K562 (cell line): ENCODE data around the gene BBLN. TPM values are rescaled to one million over a fixed set of nuclear protein-coding genes. Genes with fewer than 3 reads are reported as not detected.
A peak's percentile ranks its signal among the peaks of the same experiment; 100 is the strongest.

Experiments
- ARID3B ChIP-seq: fragments of 250-450 bp; sonication (Bioruptor Pico); IDR thresholded peaks from 2 replicates; pipeline ENCODE4 v1.4.0; 2020; ENCODE audit warnings: borderline replicate concordance
- CBFB ChIP-seq: sonication (generic); formaldehyde crosslinking; IDR thresholded peaks from 2 replicates; pipeline ENCODE4 v1.4.0; 2020; ENCODE audit warnings: mild to moderate bottlenecking, missing genetic modification reagents
- FOXJ3 ChIP-seq: sonication (generic); formaldehyde crosslinking; IDR thresholded peaks from 2 replicates; pipeline ENCODE4 v1.4.0; 2020; ENCODE audit warnings: mild to moderate bottlenecking, missing genetic modification reagents
- GTF2B ChIP-seq: IDR thresholded peaks from 2 replicates; pipeline ENCODE4 v1.6.1; 2011; ENCODE audit not compliant: insufficient read length; ENCODE audit errors: extremely low read depth
- HMG20B ChIP-seq: fragments of 250-450 bp; sonication (Bioruptor Pico); IDR thresholded peaks from 2 replicates; pipeline ENCODE4 v1.5.0; 2021; ENCODE audit warnings: mild to moderate bottlenecking
- IRF9 ChIP-seq: fragments of 450-650 bp; IDR thresholded peaks from 2 replicates; pipeline ENCODE4 v1.6.1; 2016; ENCODE audit warnings: missing biosample characterization, missing genetic modification characterization
- MCM5 ChIP-seq: fragments of 450-650 bp; IDR thresholded peaks from 2 replicates; pipeline ENCODE4 v1.6.1; 2016; ENCODE audit warnings: low read depth
- MTA1 ChIP-seq: fragments of 450-650 bp; IDR thresholded peaks from 2 replicates; pipeline ENCODE4 v1.6.1; 2017; ENCODE audit warnings: borderline replicate concordance
- NR2C1 ChIP-seq, 2 experiments: fragments of 450-650 bp; IDR thresholded peaks; 2 replicates each; pipeline ENCODE4 v1.6.1; 2017; ENCODE audit warnings: mild to moderate bottlenecking in 2 of 2, antibody characterized with exemption in 1 of 2, inconsistent platforms in 1 of 2, missing compliant biosample characterization in 1 of 2, missing genetic modification characterization in 1 of 2
- POLR2A ChIP-seq: fragments of 450-650 bp; conservative IDR thresholded peaks from 2 replicates; pipeline ENCODE4 v1.6.1; 2016
- RFX1 ChIP-seq: fragments of 450-650 bp; IDR thresholded peaks from 2 replicates; pipeline ENCODE4 v1.6.1; 2016; ENCODE audit warnings: mild to moderate bottlenecking, moderate library complexity
- RNF2 ChIP-seq: sonication (generic); IDR thresholded peaks from 2 replicates; pipeline ENCODE4 v1.6.1; 2016
- TRIM28 ChIP-seq: fragments of 450-650 bp; IDR thresholded peaks from 2 replicates; pipeline ENCODE4 v1.6.1; 2017
- ZNF277 ChIP-seq: fragments of 250-450 bp; sonication (Bioruptor Pico); IDR thresholded peaks from 2 replicates; pipeline ENCODE4 v1.8.0; 2022; ENCODE audit warnings: inconsistent platforms, mild to moderate bottlenecking, moderate library complexity, borderline replicate concordance
- ZNF280A ChIP-seq: fragments of 450-650 bp; IDR thresholded peaks from 2 replicates; pipeline ENCODE4 v1.6.1; 2018; ENCODE audit warnings: mild to moderate bottlenecking, low read depth; ENCODE audit not compliant: partially characterized antibody
- ZNF609 ChIP-seq: sonication (generic); formaldehyde crosslinking; IDR thresholded peaks from 2 replicates; pipeline ENCODE4 v1.8.1; 2023; ENCODE audit warnings: missing genetic modification reagents, mild to moderate bottlenecking, borderline replicate concordance
- ZNF785 ChIP-seq: fragments of 250-450 bp; sonication (Bioruptor Pico); IDR thresholded peaks from 2 replicates; pipeline ENCODE4 v1.4.0; 2020; ENCODE audit warnings: mild to moderate bottlenecking
- ZSCAN32 ChIP-seq: fragments of 450-650 bp; formaldehyde crosslinking; IDR thresholded peaks from 2 replicates; pipeline ENCODE4 v1.4.0; 2020; ENCODE audit warnings: mild to moderate bottlenecking, moderate library complexity
- polyA plus RNA-seq, 8 experiments: library from polyadenylated mRNA; depleted of rRNA in 4 of 8; stranded (reverse) in 5 of 8; unstranded in 3 of 8; fragments of >200 nt; fragmentation: Nextera tagmentation in 2 of 8; fragmentation: Illumina TruSeq in 1 of 8; extraction: Ambion mirVana in 2 of 8; extraction: Trizol in 1 of 8; gene quantifications; 2 replicates each; pipeline versions ENCODE4 v1.2.1 to v1.2.3, GENCODE V29; 2011 to 2014; ENCODE audit warnings: inconsistent platforms in 1 of 8, missing spikeins in 1 of 8
- total RNA-seq, 7 experiments: library from RNA; depleted of rRNA in 6 of 7; stranded (reverse); fragments of >200 nt in 6 of 7; fragmentation: Illumina TruSeq in 2 of 7; extraction: Trizol in 2 of 7; gene quantifications; 2 replicates each; pipeline versions ENCODE4 v1.2.1 to v1.2.3, GENCODE V29; 2011 to 2021; ENCODE audit warnings: low replicate concordance in 1 of 7

BBLN gene
- total and polyA plus RNA-seq, 9 of the 15 experiments (the other 6 are each of a cell fraction or from before 2014, with no cell fraction given) = 4.2 to 331 (median 87.1) TPM

- TF ChIP-seq FOXJ3 (CRISPR knock-in tag) = no peak
- TF ChIP-seq ZNF785 (CRISPR knock-in tag) = no peak
- no peak for TF ChIP-seq CBFB (CRISPR knock-in tag)
- TF ChIP-seq ZNF277 (CRISPR knock-in tag) = no peak
- no peak for TF ChIP-seq MCM5
- no peak for TF ChIP-seq ZNF609 (CRISPR knock-in tag)
- no peak for TF ChIP-seq HMG20B (CRISPR knock-in tag)
- TF ChIP-seq RFX1 = no peak
- no peak for TF ChIP-seq RNF2
- TF ChIP-seq POLR2A = no peak
- TF ChIP-seq NR2C1 (IDR thresholded peaks at IDR 0.05) = no peak
- no peak for TF ChIP-seq NR2C1 (tag; IDR thresholded peaks at IDR 0.05)
- no peak; the same call in 1 of the 2 replicates for TF ChIP-seq ARID3B (CRISPR knock-in tag)
- no peak for TF ChIP-seq MTA1
- TF ChIP-seq IRF9 = no peak
- TF ChIP-seq ZNF280A = no peak
- TF ChIP-seq GTF2B = no peak
- TF ChIP-seq TRIM28 = no peak
- TF ChIP-seq ZSCAN32 (CRISPR knock-in tag) = peak; percentile 70; the same call in 1 of the 2 replicates
Measured at GRCh38 chr9:128191406-128192046, 31.5 kb downstream of the BBLN start, which contains the start of gene CIZ1 (continued).
